Upper lobe of left lung (tissue), 4 donors: ENCODE results near the gene CUBN.

Experiments
- CTCF ChIP-seq, 6 experiments: fragments of 450-650 bp in 4 of 6; fragments of 200-600 bp in 2 of 6; sonication (generic) in 2 of 6; IDR thresholded peaks; one replicate each; pipeline ENCODE4 v1.5.1; 2016 to 2019; ENCODE audit warnings: antibody characterized with exemption in 6 of 6
- EP300 ChIP-seq, 4 donors: sonication (generic); formaldehyde crosslinking; IDR thresholded peaks; one replicate each; pipeline ENCODE4 v1.5.1; 2017; ENCODE audit warnings: antibody characterized with exemption in 4 of 4, control low read depth in 2 of 4
- POLR2A ChIP-seq, 4 donors: fragments of 450-650 bp; IDR thresholded peaks; one replicate each; pipeline ENCODE4 v1.5.1; 2016 to 2017; ENCODE audit warnings: antibody characterized with exemption in 4 of 4, mild to moderate bottlenecking in 2 of 4
- POLR2AphosphoS5 ChIP-seq, 2 donors: sonication (generic); formaldehyde crosslinking; IDR thresholded peaks; one replicate each; pipeline ENCODE4 v1.5.1; 2017; ENCODE audit warnings: antibody characterized with exemption in 2 of 2

GRCh38 chr10:17174626-17175025 is 45.0 kb upstream of the CUBN start:
- TF ChIP-seq CTCF (IDR thresholded peaks at IDR 0.05) (no peak), POLR2A (IDR thresholded peaks at IDR 0.05) (no peak), EP300 (IDR thresholded peaks at IDR 0.05) (no peak), POLR2AphosphoS5 (IDR thresholded peaks at IDR 0.05) (no peak)
